Measurements from ENCODE around the gene ZDHHC13.

- TF ChIP-seq EZH2 (IDR thresholded peaks at IDR 0.05; ENCODE audit: borderline replicate concordance, low read length) (no peak), CTCF (IDR thresholded peaks at IDR 0.05; ENCODE audit: low read length) (no peak)
These were observed 108.6 kb downstream of the ZDHHC13 start for GRCh38 chr11:19225581-19225980.

All from OCI-LY1 (cell line).